CD4-positive, alpha-beta T cell treated with Interleukin-12 subunit alpha and Interleukin-12 subunit beta, for 1 hour (primary cell): ENCODE data around the gene C10orf95.
A peak's percentile ranks its signal among the peaks of the same experiment; 100 is the strongest.

ENCODE experiments used
- DNase-seq: peaks from one replicate; pipeline ENCODE4 v3.0.0-alpha.2; 2020

The C10orf95 gene

DNA sequence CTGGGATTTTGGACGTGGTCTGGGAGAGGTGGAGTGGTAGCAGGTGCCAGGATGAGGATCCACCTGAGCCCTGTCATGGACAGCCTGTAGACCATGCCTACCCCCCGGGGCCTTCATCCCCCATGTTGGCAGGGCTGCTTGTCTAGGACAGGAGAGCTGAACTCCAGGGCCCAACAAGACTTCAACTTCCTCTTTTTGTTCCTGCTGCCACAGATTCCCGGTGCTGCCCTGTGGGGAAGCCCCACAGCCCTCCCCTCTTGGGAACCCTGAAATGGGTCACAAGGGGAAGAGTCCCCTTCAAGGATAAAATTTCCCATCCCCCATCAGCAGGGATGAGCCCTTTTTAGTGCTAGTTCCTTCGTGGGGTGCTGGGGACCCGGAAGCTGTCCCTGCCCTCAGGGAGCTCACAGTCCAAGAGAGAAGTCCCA is 17.7 kb downstream of the C10orf95 start:
- DNase-seq, result no peak

- DNase-seq, result peak; percentile 97
These were observed 19.0 kb downstream of the C10orf95 start, which contains the start of gene CUEDC2 for GRCh38 chr10:102432162-102432950. CUEDC2 (minus strand) TSS chr10:102432574; CDS start chr10:102425188, 7,386 bp downstream.

DNA sequence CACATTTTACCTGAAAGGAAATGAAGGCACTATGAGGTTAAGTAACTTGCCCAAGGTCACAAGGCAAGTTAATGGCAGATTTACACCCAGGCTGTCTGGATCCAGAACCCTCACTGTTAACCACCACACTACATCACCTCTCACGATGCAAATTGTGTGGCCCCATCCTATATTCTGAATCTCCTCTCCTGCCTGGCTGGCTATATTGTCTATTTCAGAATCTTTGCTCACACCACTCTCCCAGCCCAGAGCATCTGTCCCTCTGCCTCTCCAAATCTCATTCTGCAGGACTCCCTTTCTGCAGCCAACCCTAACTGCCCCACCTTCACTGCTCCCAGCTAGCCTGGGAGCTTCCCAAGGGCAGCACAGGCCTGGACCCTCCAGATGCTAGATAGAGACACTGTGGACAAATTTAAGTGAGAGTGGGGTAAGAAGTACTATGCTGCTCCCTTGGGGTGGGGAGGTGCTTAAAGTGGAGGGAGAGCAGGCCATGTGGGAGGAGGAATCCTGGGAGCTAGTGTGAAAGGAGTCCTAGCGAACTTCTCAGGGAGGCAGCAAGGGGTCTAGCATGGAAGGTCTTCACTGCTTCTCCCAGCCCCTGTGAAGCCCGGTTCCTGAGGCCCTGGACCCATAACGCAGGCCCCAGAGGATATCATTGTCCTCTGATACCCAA is 19.8 kb downstream of the C10orf95 start:
- no peak for DNase-seq

DNA sequence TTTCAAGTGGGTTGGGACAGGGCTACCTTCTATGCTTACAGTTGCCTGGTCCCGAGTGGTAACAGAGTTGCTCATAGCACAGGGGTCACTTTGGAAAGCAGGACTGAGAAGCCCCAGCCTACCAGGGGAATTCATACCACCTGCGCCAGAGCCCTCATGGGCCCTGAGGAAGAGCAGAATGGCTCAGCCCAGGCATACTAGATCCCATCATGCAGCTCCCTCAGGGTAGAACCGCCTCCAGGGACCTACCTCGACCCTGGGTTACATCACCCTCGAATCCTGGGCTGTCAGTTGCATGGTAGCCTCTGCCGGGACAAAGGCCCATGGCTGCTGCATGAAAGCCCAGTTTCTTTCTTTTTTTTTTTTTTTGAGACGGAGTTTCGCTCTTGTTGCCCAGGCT is 21.9 kb downstream of the C10orf95 start:
- DNase-seq, result no peak

- DNase-seq, result no peak
These were observed 24.5 kb downstream of the C10orf95 start for GRCh38 chr10:102426803-102427287.

DNA sequence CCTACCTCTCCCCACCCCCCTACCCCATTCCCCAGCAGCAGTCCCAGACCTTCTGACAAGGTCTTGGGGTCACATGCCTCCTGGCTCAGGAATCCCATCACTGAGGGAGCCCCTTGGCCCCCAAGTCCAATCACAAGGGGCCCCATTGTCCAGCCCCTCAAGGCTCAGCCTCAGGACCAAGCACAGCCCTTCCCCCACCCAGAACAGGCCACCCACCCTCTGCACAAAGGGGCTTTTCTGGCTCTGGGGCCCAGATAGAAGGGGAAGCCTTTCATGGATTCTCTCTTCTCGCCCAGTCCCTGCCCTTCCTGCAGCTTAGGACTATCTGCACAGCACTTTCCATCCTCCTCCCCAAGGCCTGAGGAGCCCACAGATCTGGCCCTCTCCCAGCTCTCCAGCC is 25.9 kb downstream of the C10orf95 start:
- no peak for DNase-seq

- DNase-seq, result no peak
These were observed 26.4 kb downstream of the C10orf95 start for GRCh38 chr10:102424916-102425315.

GRCh38 chr10:102424145-102424544 is 27.2 kb downstream of the C10orf95 start:
- DNase-seq, result no peak

DNA sequence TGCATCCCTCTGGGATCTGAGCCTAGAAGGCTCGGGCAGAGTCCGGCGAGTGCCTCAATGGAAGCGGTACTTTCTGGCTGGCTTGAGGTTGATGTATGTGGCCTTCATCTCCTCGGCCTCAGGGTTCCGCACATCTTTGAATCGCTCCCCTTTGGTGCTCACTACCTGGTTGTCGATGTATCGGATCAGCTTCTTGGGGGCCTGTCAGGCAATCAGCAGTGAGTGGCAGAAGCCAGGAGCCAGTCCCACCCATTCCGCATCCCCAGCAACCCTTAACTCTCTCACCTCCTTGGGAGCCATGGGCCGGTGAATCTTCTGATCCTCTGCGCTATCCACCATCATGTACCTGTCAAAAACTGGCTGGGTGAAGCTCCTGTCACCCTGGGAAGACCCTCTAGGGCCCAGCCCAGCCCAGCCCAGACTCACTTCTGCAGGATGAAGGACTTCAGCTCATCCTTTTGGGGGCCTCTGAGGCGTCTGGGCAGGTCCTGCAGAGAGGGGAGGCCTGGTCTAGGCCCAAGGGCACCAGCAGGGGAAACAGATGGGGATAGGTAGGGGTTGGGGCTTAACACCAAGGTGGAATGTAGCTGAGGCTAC is 27.9 kb downstream of the C10orf95 start:
- no peak for DNase-seq

GRCh38 chr10:102422545-102423129 is 28.7 kb downstream of the C10orf95 start:
- DNase-seq, result peak; percentile 53

- DNase-seq, result peak; percentile 21
These were observed 29.4 kb downstream of the C10orf95 start for GRCh38 chr10:102421757-102422512.

- no peak for DNase-seq
These were observed 29.9 kb downstream of the C10orf95 start for GRCh38 chr10:102421507-102421756.

- DNase-seq, result peak; percentile 97
These were observed 30.4 kb downstream of the C10orf95 start, which contains the start of gene FBXL15 for GRCh38 chr10:102420714-102421506. FBXL15 (plus strand) TSS chr10:102420836; CDS start chr10:102421130, 294 bp downstream.

- DNase-seq, result no peak
These were observed 31.1 kb downstream of the C10orf95 start for GRCh38 chr10:102420181-102420713.

DNA sequence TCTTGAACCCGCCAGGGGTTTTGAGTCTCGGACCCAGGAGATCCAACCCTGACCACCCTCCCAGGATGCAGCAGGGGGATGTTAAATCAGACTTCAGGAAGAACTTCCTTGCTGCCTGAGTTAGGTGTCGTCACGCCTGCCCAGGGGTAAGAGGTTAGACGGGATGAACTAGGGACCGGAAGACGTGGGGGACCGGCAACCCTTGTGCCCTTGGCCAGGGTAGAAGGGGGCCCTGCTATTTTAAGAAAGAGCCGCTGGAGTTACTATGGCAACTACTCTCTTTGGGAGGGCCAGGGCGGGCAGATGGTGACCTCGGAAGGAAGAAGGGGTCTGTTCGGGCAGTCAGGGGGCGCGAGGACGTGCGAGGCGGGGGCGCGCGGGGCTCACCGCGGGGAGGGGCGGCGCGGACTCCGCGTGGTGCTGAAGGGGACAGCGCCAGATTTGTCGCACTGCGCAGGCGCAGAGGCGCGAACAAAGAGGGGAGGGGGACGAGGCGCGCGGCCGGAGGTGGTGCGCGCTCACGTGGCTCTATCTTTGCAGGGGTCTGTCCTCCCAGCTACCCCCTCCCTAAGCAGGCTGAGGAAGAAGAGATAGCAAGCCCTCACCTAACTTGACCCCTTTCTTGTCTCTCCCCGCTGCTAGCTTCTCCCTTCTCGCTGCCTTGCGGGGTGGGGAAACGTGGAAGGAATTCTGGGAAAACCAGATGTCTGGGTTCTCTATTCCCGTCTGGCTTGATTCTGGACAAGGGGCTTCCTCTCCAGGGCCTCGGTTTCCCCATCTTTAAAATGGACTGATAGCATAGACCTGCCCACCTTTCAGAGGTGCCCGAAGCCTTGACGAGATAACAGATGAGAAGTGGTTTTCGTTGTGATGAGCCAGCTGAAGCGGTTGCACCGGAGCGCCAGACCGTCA is 31.8 kb downstream of the C10orf95 start:
- peak; percentile 72 for DNase-seq

DNA sequence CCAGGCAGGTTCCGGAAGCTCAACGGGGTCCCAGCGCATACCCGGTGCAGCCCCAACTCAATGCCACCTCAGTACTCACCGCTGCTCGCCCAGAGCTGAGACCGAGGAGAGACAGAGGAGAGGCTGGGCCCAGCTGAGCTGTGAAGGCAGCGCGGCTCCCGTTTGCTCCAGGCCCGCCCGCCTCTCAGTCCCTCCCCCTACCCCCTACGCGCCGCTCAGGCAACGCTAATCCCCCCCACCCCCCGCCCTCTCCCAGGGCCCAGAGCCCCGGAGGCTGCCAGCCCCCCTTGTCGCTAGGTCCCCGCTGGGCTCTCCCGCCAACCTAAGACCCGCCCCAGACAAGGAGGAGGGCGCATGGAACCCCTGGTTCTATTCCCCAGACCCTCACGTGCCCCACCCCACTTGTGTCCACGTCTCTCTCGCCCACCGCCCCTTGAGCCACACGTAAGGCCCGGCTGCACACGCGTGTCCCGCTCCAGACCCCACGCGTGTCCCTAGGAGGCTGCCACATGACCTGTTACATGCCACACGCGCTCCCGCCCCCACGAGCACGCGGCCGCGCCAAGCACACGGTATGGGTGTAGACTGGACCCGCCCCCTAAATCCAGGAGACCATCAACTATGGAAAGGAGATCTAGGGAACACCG is 32.6 kb downstream of the C10orf95 start, which contains the start of gene PSD:
Gene PSD (minus strand): TSS at position 164 of the 647 bp plus-strand sequence. CDS start 1,747 bp downstream, outside the sequence.
- DNase-seq, result no peak

GRCh38 chr10:102416695-102417094 is 34.6 kb downstream of the C10orf95 start:
- no peak for DNase-seq

- no peak for DNase-seq
These were observed 35.1 kb downstream of the C10orf95 start for GRCh38 chr10:102416283-102416682.

GRCh38 chr10:102414749-102415148 is 36.6 kb downstream of the C10orf95 start:
- DNase-seq, result no peak
